Uterus (tissue), 4 donors: Measurements from ENCODE around the gene IPO8. TPM values are rescaled to one million over a fixed set of nuclear protein-coding genes. Genes with fewer than 3 reads are reported as not detected.

Source experiments
- DNase-seq, 2 donors: peaks; one replicate each; pipeline ENCODE4 v3.0.0-alpha.2; 2019 to 2020
- H3K27ac ChIP-seq, 2 donors: fragments of 200-600 bp; sonication (generic); 1 replicate in 1 of 2; 2 replicates in 1 of 2; pipeline ENCODE4 v1.5.1; 2016 to 2018
- H3K27me3 ChIP-seq, 2 donors: fragments of 200-600 bp; sonication (generic); one replicate each; pipeline ENCODE4 v1.5.1; 2018 to 2019; ENCODE audit warnings: control low read depth in 1 of 2
- H3K36me3 ChIP-seq, 2 donors: fragments of 200-600 bp; sonication (generic); one replicate each; pipeline ENCODE4 v1.5.1; 2019; ENCODE audit warnings: control low read depth in 1 of 2
- H3K4me1 ChIP-seq, 2 donors: fragments of 200-600 bp; sonication (generic); one replicate each; pipeline ENCODE4 v1.5.1; 2018 to 2019; ENCODE audit warnings: control low read depth in 1 of 2
- H3K4me3 ChIP-seq, 2 donors: fragments of 200-600 bp; sonication (generic); 1 replicate in 1 of 2; 2 replicates in 1 of 2; pipeline ENCODE4 v1.5.1; 2018 to 2019; ENCODE audit warnings: mild to moderate bottlenecking in 1 of 2
- H3K9me3 ChIP-seq, 2 donors: fragments of 200-600 bp; sonication (generic); one replicate each; pipeline ENCODE4 v1.5.1; 2019; ENCODE audit warnings: control low read depth in 1 of 2
- POLR2A ChIP-seq, 2 donors: fragments of 450-650 bp; IDR thresholded peaks; one replicate each; pipeline ENCODE4 v1.6.1; 2016; ENCODE audit warnings: antibody characterized with exemption in 2 of 2, mild to moderate bottlenecking in 1 of 2, moderate library complexity in 1 of 2
- intact Hi-C: fragments of 100-400 bp; cut with DNase I; formaldehyde crosslinking; loops from one replicate; pipeline ENCODE4 v1.15.1; 2023; ENCODE audit warnings: low total_unique reads
- total RNA-seq, 4 donors: library from RNA; depleted of rRNA in 3 of 4; stranded (reverse); fragments of >200 nt in 3 of 4; gene quantifications; one replicate each; pipeline versions ENCODE4 v1.1.0 to v1.2.4, GENCODE V29; 2014 to 2023
- TF ChIP-seq, protein P1 (sequence below), 4 experiments: fragments of 200-600 bp in 2 of 4; fragments of 450-650 bp in 2 of 4; sonication (generic) in 2 of 4; IDR thresholded peaks; one replicate each; pipeline ENCODE4 v1.5.1; 2016 to 2019; ENCODE audit warnings: antibody characterized with exemption in 4 of 4, mild to moderate bottlenecking in 2 of 4, moderate library complexity in 1 of 4
- donor health status: DM: yes; HTN: yes; CAD: no.

The IPO8 gene
- total RNA-seq, 4 donors from 2014 or later = 11.0 to 53.1 (median 34.2) TPM

GRCh38 chr12:30631740-30632139, 63.9 kb downstream of the IPO8 start:
- H3K36me3 ChIP-seq = no peaks in the 10 kb centered on the region
- H3K4me3 ChIP-seq = no peak overlapping the region
- no peak for DNase-seq

GRCh38 chr12:30630979-30631285, 64.7 kb downstream of the IPO8 start:
- Histone ChIP-seq H3K27me3 (no peaks in the 10 kb centered on the region), H3K9me3 (no peaks in the 10 kb centered on the region), H3K27ac (no peak overlapping the region), H3K4me1 (no peaks in the 10 kb centered on the region), H3K4me3 (no peak overlapping the region), H3K36me3 (no peaks in the 10 kb centered on the region)
- no peak for TF ChIP-seq POLR2A (IDR thresholded peaks at IDR 0.05)
- TF ChIP-seq, protein P1, sequence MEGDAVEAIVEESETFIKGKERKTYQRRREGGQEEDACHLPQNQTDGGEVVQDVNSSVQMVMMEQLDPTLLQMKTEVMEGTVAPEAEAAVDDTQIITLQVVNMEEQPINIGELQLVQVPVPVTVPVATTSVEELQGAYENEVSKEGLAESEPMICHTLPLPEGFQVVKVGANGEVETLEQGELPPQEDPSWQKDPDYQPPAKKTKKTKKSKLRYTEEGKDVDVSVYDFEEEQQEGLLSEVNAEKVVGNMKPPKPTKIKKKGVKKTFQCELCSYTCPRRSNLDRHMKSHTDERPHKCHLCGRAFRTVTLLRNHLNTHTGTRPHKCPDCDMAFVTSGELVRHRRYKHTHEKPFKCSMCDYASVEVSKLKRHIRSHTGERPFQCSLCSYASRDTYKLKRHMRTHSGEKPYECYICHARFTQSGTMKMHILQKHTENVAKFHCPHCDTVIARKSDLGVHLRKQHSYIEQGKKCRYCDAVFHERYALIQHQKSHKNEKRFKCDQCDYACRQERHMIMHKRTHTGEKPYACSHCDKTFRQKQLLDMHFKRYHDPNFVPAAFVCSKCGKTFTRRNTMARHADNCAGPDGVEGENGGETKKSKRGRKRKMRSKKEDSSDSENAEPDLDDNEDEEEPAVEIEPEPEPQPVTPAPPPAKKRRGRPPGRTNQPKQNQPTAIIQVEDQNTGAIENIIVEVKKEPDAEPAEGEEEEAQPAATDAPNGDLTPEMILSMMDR (IDR thresholded peaks at IDR 0.05) = no peak
- intact Hi-C loops = no loop called here
- no peak for DNase-seq

More at GRCh38 chr12:30631740-30632139, 63.9 kb downstream of the IPO8 start:
- no peak overlapping the region for H3K27ac ChIP-seq
- no peaks in the 10 kb centered on the region for H3K9me3 ChIP-seq
- no peaks in the 10 kb centered on the region for H3K27me3 ChIP-seq
- TF ChIP-seq, protein P1 (IDR thresholded peaks at IDR 0.05) = no peak
- no peak for TF ChIP-seq POLR2A (IDR thresholded peaks at IDR 0.05)
- intact Hi-C loops = no loop called here
- no peaks in the 10 kb centered on the region for H3K4me1 ChIP-seq

DNA sequence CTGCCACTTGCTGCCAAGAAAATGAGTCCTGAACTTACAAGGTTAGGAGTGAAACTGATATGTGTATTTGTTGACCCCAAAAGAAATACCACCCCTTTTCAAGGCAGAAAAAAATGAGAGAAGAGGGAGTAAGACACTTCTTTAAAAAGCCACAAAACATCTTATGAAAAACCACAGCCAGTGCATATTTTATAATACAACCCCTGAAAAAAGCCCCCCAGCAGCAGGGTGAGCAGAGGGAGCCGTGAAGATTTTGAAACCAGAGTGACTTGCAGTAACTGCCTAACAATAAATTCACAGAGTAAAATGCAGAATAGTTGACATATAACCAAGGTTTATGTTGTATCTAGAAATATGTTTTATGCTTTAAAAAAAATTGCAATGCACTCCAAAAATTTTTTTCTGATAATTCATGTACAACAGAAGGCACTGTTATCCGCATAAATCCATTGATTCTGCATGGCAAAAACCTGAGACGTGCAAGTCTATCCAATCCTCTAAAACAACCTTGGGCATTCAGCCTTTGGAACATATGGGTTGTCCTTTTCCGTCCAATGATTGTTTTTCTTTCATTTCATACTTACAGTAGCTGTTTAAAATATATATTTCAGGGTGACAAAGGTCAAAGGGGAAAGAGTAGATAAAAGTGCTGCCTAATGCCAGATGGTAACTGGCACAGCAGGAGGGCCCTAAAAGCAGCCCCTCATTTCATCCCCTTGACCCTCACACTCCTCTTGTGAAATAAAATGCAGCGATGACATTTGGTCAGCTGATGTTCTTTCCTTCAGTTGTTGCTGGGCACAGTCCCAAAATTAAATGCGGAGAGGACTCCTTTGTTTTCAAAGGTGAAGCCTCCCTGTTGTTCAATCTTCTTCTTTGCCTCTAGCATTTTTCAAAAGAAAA, 65.3 kb downstream of the IPO8 start:
- no peak for TF ChIP-seq POLR2A (IDR thresholded peaks at IDR 0.05)
- TF ChIP-seq, protein P1 (IDR thresholded peaks at IDR 0.05) = no peak
- Histone ChIP-seq H3K4me3 (no peak overlapping the region), H3K4me1 (no peaks in the 10 kb centered on the region), H3K36me3 (no peaks in the 10 kb centered on the region), H3K27me3 (no peaks in the 10 kb centered on the region), H3K27ac (no peak overlapping the region), H3K9me3 (no peaks in the 10 kb centered on the region)
- intact Hi-C loops = no loop called here
- DNase-seq = no peak

DNA sequence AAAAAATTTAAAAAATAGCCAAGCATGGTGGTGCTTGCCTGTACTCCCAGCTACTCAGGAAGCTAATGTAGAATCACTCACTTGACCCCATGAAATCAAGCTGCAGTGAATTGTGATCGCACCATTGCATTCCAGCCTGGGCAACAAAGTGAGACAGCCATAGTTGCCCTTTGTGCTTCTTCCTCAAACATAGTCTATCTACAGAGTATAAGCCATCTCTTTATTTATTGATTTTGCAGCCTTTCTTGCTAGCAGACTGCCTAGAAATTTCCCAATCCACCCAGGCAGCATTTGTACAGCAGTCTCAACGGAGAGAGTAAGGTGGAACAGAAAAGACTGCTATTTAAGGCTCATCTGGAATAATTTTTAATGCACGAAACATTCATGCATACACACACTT, 68.8 kb downstream of the IPO8 start:
- Histone ChIP-seq H3K4me3 (no peak overlapping the region), H3K4me1 (no peaks in the 10 kb centered on the region), H3K27me3 (no peaks in the 10 kb centered on the region), H3K27ac (no peak overlapping the region), H3K36me3 (no peaks in the 10 kb centered on the region), H3K9me3 (no peaks in the 10 kb centered on the region)
- TF ChIP-seq, protein P1 (IDR thresholded peaks at IDR 0.05) = no peak
- no peak for TF ChIP-seq POLR2A (IDR thresholded peaks at IDR 0.05)
- intact Hi-C loops = no loop called here
- no peak for DNase-seq

DNA sequence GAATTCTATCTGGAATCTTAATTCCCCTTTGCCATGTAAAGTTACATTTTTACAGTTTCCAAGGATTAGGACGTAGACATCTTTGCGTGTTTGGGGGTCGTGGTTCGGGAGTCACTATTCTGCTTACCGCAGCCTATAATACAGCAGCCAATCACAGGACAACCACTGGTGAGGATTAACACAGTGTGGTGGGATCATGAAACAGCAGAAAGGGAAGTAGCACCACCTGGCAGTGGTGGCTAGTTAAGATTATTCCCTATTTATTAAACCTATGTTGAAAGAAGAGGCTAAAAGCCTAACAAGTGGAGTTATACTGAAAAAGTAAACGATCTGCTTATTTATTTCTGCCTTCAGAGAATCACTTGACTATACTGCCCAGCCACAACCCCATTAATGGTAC, 71.7 kb downstream of the IPO8 start:
- no peaks in the 10 kb centered on the region for H3K36me3 ChIP-seq
- intact Hi-C loops = no loop called here
- H3K4me1 ChIP-seq = no peaks in the 10 kb centered on the region
- no peaks in the 10 kb centered on the region for H3K9me3 ChIP-seq
- H3K4me3 ChIP-seq = no peak overlapping the region
- no peak for TF ChIP-seq POLR2A (IDR thresholded peaks at IDR 0.05)
- TF ChIP-seq, protein P1 (IDR thresholded peaks at IDR 0.05) = no peak
- no peak overlapping the region for H3K27ac ChIP-seq
- H3K27me3 ChIP-seq = no peaks in the 10 kb centered on the region
- DNase-seq = no peak
